ENCODE results near the gene SLCO3A1.

DNA sequence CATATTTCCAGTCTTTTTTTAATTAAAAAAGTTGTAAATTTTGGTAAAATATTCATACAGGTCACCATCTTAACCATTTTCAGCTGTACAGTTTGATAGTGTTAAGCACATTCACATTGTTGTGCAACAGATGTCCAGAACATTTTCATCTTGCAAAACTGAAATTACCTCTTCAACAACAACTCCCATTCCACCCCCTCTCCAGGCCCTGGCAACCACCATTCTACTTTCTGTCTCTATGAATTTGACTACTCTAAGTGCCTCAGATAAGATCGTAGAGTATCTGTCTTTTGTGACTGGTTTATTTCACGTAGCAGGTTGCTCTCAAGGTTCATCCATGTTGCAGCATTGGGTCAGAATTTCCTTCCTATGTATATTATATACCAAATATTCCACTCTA is 76.0 kb downstream of the SLCO3A1 start:
- TF ChIP-seq, protein P1, sequence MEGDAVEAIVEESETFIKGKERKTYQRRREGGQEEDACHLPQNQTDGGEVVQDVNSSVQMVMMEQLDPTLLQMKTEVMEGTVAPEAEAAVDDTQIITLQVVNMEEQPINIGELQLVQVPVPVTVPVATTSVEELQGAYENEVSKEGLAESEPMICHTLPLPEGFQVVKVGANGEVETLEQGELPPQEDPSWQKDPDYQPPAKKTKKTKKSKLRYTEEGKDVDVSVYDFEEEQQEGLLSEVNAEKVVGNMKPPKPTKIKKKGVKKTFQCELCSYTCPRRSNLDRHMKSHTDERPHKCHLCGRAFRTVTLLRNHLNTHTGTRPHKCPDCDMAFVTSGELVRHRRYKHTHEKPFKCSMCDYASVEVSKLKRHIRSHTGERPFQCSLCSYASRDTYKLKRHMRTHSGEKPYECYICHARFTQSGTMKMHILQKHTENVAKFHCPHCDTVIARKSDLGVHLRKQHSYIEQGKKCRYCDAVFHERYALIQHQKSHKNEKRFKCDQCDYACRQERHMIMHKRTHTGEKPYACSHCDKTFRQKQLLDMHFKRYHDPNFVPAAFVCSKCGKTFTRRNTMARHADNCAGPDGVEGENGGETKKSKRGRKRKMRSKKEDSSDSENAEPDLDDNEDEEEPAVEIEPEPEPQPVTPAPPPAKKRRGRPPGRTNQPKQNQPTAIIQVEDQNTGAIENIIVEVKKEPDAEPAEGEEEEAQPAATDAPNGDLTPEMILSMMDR (IDR thresholded peaks at IDR 0.05), result no peak
- TF ChIP-seq POLR2A (IDR thresholded peaks at IDR 0.05), result no peak
